ENCODE results near the gene SATB2.

Gene SATB2

GRCh38 chr2:199317646-199318045, 140.1 kb downstream of the SATB2 start:
- no peak overlapping the region for H3K27ac ChIP-seq
- TF ChIP-seq, protein P1, sequence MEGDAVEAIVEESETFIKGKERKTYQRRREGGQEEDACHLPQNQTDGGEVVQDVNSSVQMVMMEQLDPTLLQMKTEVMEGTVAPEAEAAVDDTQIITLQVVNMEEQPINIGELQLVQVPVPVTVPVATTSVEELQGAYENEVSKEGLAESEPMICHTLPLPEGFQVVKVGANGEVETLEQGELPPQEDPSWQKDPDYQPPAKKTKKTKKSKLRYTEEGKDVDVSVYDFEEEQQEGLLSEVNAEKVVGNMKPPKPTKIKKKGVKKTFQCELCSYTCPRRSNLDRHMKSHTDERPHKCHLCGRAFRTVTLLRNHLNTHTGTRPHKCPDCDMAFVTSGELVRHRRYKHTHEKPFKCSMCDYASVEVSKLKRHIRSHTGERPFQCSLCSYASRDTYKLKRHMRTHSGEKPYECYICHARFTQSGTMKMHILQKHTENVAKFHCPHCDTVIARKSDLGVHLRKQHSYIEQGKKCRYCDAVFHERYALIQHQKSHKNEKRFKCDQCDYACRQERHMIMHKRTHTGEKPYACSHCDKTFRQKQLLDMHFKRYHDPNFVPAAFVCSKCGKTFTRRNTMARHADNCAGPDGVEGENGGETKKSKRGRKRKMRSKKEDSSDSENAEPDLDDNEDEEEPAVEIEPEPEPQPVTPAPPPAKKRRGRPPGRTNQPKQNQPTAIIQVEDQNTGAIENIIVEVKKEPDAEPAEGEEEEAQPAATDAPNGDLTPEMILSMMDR (conservative IDR thresholded peaks at IDR 0.05) = no peak

GRCh38 chr2:199316851-199317250, 140.9 kb downstream of the SATB2 start:
- TF ChIP-seq, protein P1 (conservative IDR thresholded peaks at IDR 0.05) = no peak
- H3K27ac ChIP-seq = no peak overlapping the region

DNA sequence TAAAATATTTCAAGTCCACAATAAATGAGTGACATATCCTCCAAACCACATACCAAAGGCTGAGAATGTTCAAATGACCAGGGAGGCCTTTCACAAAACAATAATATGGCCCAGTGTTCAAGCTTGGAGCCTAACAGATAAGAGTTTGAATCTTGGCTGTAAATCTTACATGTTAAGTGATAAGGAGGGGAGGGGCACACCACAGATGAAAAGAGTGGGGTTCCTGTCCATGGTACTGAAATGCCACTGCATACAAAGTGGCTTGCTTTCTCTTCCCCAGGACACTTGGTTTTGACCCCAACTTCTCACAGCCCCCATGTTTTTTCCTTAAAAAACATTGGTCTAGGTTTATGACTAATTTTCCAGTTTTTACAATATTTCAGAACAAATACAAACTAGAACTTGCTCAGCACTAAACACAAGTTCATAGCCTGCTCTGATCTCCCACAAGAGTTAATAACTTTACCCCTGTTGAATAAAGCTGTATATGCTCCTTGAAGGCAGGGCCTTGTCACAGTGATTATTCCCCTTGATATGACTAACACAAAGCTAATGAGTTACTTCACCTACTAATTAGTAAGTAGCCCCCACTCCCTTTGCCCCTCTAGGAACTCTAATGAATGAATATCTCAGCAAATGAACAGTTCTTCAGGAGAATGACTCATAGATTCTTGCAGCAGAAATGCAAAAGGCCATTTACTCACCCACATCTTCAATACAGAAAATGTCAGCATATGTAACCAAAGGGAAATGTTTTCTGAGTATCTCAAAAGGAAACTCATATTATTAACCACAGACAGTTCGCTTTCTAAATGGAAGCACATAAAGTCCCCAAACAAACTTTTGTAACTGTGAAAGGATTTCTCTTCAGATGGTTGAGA, 142.2 kb downstream of the SATB2 start:
- H3K27ac ChIP-seq = no peak overlapping the region
- TF ChIP-seq, protein P1 (conservative IDR thresholded peaks at IDR 0.05) = no peak

- TF ChIP-seq, protein P1 (conservative IDR thresholded peaks at IDR 0.05) = no peak
- no peak overlapping the region for H3K27ac ChIP-seq
Measured at GRCh38 chr2:199312931-199313330, 144.8 kb downstream of the SATB2 start.

- H3K27ac ChIP-seq = no peak overlapping the region
- TF ChIP-seq, protein P1 (conservative IDR thresholded peaks at IDR 0.05) = no peak
Measured at GRCh38 chr2:199310771-199311585, 146.8 kb downstream of the SATB2 start.

DNA sequence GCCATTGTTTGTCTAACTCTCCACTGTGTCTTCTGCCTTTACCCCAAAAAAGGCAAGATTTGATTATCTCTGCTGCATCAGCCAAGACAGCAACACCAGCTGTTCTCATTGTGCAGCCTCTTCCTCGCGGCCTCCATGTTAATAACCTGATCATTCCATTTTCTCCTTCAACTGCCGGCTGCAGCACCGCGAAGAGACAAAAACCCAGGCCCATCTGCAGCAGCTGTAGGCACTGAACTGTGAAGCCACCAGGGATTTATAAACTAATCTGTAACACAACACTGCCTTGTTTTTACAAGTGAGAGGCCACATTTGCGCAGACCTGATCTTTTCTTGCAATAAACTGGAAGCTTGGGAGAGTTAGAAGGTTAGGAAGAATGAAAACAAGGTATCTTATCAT, 147.8 kb downstream of the SATB2 start:
- H3K27ac ChIP-seq = no peak overlapping the region
- TF ChIP-seq, protein P1 (conservative IDR thresholded peaks at IDR 0.05) = no peak

DNA sequence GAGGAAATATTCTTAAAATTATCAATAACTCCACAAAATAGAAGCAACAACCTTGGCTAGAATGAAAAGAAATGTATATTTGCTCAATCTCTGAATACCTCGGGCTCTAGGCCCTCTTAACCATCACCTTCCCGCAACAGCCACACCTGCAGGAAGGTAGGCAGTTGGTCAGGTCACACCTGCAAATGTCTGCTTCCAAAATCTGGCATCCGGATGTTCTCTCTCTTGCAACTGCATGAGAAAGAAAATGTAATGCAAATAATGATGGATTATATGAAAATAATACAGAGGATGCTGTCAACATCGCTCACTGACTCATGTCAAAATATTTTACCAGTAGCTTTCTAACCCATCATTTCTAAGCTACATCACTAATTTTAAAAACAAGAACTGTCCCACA, 148.3 kb downstream of the SATB2 start:
- TF ChIP-seq, protein P1 (conservative IDR thresholded peaks at IDR 0.05) = no peak
- no peak overlapping the region for H3K27ac ChIP-seq

All from VCaP (cell line).